B cell (primary cell): ENCODE results near the gene DNAH8. TPM values are rescaled to one million over a fixed set of nuclear protein-coding genes. Genes with fewer than 3 reads are reported as not detected.

Experiments
- ATAC-seq: fragments of 200-7000 bp; cut with Tn5 transposase; one replicate; pipeline ENCODE4 v1.10.0; 2021; ENCODE audit warnings: low read depth, mild to moderate bottlenecking, moderate number of reproducible peaks, moderate library complexity
- CTCF ChIA-PET: fragments of 350-600 bp; sonication (Branson Sonifier 250); formaldehyde crosslinking; loops from one replicate; lab custom pipeline; 2021; ENCODE audit warnings: antibody characterized with exemption, inconsistent platforms; lab: Charles Lee
- POLR2A ChIA-PET: fragments of 350-600 bp; sonication (Branson Sonifier 250); formaldehyde crosslinking; loops from one replicate; lab custom pipeline; 2021; ENCODE audit warnings: antibody characterized with exemption; lab: Charles Lee
- DNase-seq: peaks from one replicate; pipeline ENCODE4 v3.0.0; 2013
- H2AFZ ChIP-seq: 2 replicates; pipeline ENCODE4 v1.6.1; 2012; ENCODE audit warnings: mild to moderate bottlenecking, low read depth, low read length; ENCODE audit not compliant: insufficient read depth, poor library complexity, severe bottlenecking
- H3K27ac ChIP-seq, 2 donors: 1 replicate in 1 of 2; 2 replicates in 1 of 2; pipeline ENCODE4 v1.5.1; 2012 to 2013; ENCODE audit warnings: low read length in 2 of 2, mild to moderate bottlenecking in 2 of 2, moderate library complexity in 1 of 2
- H3K27me3 ChIP-seq, 4 experiments: fragments of 200-600 bp in 1 of 4; sonication (generic) in 1 of 4; replicated peaks in 1 of 4; 1 replicate in 2 of 4; 2 replicates in 2 of 4; pipeline versions ENCODE4 v1.6.1 to v1.7.0; 2013 to 2016; ENCODE audit warnings: low read length in 3 of 4, mild to moderate bottlenecking in 2 of 4, mixed read lengths in 1 of 4, moderate library complexity in 1 of 4; ENCODE audit not compliant: insufficient read depth in 4 of 4, control insufficient read depth in 3 of 4; ENCODE audit errors: control extremely low read depth in 1 of 4
- H3K36me3 ChIP-seq, 2 experiments: replicated peaks in 1 of 2; 1 replicate in 1 of 2; 2 replicates in 1 of 2; pipeline versions ENCODE4 v1.6.1 to v1.7.1; 2013; ENCODE audit warnings: low read length in 1 of 2; ENCODE audit not compliant: insufficient read depth in 2 of 2, control insufficient read depth in 1 of 2; ENCODE audit errors: control extremely low read depth in 1 of 2, extremely low read depth in 1 of 2
- H3K4me1 ChIP-seq, 2 donors: fragments of 200-600 bp in 1 of 2; sonication (generic) in 1 of 2; 1 replicate in 1 of 2; 2 replicates in 1 of 2; pipeline versions ENCODE4 v1.5.1 to v1.6.1; 2013 to 2017; ENCODE audit warnings: low read length in 2 of 2; ENCODE audit not compliant: control insufficient read depth in 2 of 2, insufficient read depth in 2 of 2
- H3K4me2 ChIP-seq: replicated peaks from 2 replicates; pipeline ENCODE3; 2012; ENCODE audit warnings: mild to moderate bottlenecking, low read depth, low read length; ENCODE audit not compliant: poor library complexity, severe bottlenecking
- H3K4me3 ChIP-seq, 5 experiments: fragments of 200-600 bp in 1 of 5; sonication (generic) in 1 of 5; 1 replicate in 3 of 5; 2 replicates in 2 of 5; pipeline versions ENCODE4 v1.5.1 to v1.7.0; 2011 to 2016; ENCODE audit warnings: low read length in 4 of 5, mild to moderate bottlenecking in 4 of 5, low read depth in 2 of 5, control low read depth in 1 of 5, moderate library complexity in 1 of 5; ENCODE audit not compliant: insufficient read depth in 1 of 5; ENCODE audit errors: control extremely low read depth in 1 of 5, extremely low read depth in 1 of 5
- H3K79me2 ChIP-seq: fragments of 200-600 bp; sonication (generic); one replicate; pipeline ENCODE4 v1.6.0; 2016; ENCODE audit warnings: low read length; ENCODE audit not compliant: control insufficient read depth, insufficient read depth
- H3K9ac ChIP-seq: fragments of 200-600 bp; sonication (generic); 2 replicates; pipeline ENCODE4 v1.6.1; 2017; ENCODE audit warnings: mild to moderate bottlenecking, low read length, moderate library complexity
- H3K9me3 ChIP-seq, 3 donors: one replicate each; pipeline versions ENCODE4 v1.6.1 to v1.7.1; 2013; ENCODE audit warnings: low read length in 2 of 3; ENCODE audit not compliant: control insufficient read depth in 2 of 3, insufficient read depth in 1 of 3; ENCODE audit errors: control extremely low read depth in 1 of 3
- H4K20me1 ChIP-seq: 2 replicates; pipeline ENCODE4 v1.6.0; 2012; ENCODE audit warnings: mild to moderate bottlenecking, low read length; ENCODE audit not compliant: insufficient read depth, control insufficient read depth, poor library complexity, severe bottlenecking
- H3K27ac Mint-ChIP-seq: one replicate; pipeline ENCODE4 v1.8.0; 2021; ENCODE audit warnings: mixed read lengths
- H3K27me3 Mint-ChIP-seq: one replicate; pipeline ENCODE4 v1.8.0; 2021; ENCODE audit warnings: mixed read lengths
- H3K4me1 Mint-ChIP-seq: one replicate; pipeline ENCODE4 v1.8.0; 2021; ENCODE audit warnings: mixed read lengths
- H3K4me3 Mint-ChIP-seq: one replicate; pipeline ENCODE4 v1.8.0; 2021; ENCODE audit warnings: mixed read lengths
- H3K9me3 Mint-ChIP-seq: one replicate; pipeline ENCODE4 v1.8.0; 2022; ENCODE audit warnings: mixed read lengths; ENCODE audit not compliant: insufficient read depth
- CTCF ChIP-seq: fragments of 200-600 bp; IDR thresholded peaks from one replicate; pipeline ENCODE4 v1.8.0; 2022; ENCODE audit warnings: antibody characterized with exemption, mild to moderate bottlenecking
- EZH2 ChIP-seq: IDR thresholded peaks from 2 replicates; pipeline ENCODE4 v1.6.1; 2012; ENCODE audit warnings: borderline replicate concordance, low read depth, mild to moderate bottlenecking, moderate library complexity, low read length; ENCODE audit not compliant: insufficient read depth, poor library complexity, severe bottlenecking
- WGBS: methylation state at CpG from one replicate; pipeline ENCODE4 v1.1.5; 2013; ENCODE audit warnings: missing lambda C conversion rate; ENCODE audit not compliant: insufficient coverage; 5-methylcytosine and 5-hydroxymethylcytosine counted together
- intact Hi-C: fragments of 100-400 bp; cut with micrococcal nuclease; formaldehyde crosslinking; loops from one replicate; pipeline ENCODE4 v1.10.0; 2022
- polyA plus RNA-seq: library from polyadenylated mRNA; depleted of rRNA; stranded (reverse); fragments of >200 nt; gene quantifications from 2 replicates; pipeline ENCODE4 v1.2.3, GENCODE V29; 2012
- total RNA-seq, 2 donors: library from RNA; stranded (reverse); fragments of 120-200 nt in 1 of 2; gene quantifications; 1 replicate in 1 of 2; 2 replicates in 1 of 2; pipeline versions ENCODE4 v1.2.3 to v1.2.4, GENCODE V29; 2013 to 2022

The DNAH8 gene
- total and polyA plus RNA-seq, 2 donors (not counting 1 experiment from before 2014, with no cell fraction given), result 0.69 to 1.1 TPM

DNA sequence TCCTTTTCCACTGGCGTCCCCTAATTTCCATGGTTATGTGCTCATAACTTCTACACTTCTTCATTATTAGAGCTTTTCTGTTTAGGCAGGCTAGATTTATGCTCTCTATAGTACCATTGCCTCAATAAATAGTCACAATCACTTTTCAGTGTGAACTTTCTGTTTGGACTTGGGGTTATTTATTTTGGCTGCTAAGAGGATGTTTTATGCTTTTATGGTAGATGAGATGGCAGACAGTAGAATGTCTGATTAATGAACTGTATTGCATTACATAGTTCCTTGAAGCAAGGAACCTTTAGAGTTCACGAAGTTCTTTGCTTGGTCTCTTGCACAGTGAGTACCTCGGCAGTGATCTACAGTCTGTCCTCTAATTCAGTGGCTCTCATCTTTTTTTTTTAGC is 6.9 kb downstream of the DNAH8 start:
- Histone ChIP-seq H3K36me3 (no peaks in the 10 kb centered on the region), H3K9me3 (peaks cover 0 to 6% (median 5%) of the 10 kb centered on the region in 3 donors), H4K20me1 (no peaks in the 10 kb centered on the region), H3K9ac (no peak overlapping the region), H2AFZ (no peak overlapping the region), H3K27ac (no peak overlapping the region), H3K4me1 (no peaks in the 10 kb centered on the region), H3K4me2 (no peak overlapping the region), H3K79me2 (no peaks in the 10 kb centered on the region), H3K4me3 (no peak overlapping the region), H3K27me3 (peaks cover 0 to 17% (median 14%) of the 10 kb centered on the region in 4 experiments)
- no peak overlapping the region for H3K27ac Mint-ChIP-seq
- TF ChIP-seq CTCF (no peak), EZH2 (no peak)
- no peak overlapping the region for H3K4me3 Mint-ChIP-seq
- ChIA-PET POLR2A (interaction anchor here (0.7 kb wide), 1 partner anchor 469 kb away, joined by 3 read pairs; no protein-coding TSS in a partner anchor), CTCF (no interaction called here)
- H3K27me3 Mint-ChIP-seq, result peaks cover 33% of the 10 kb centered on the region
- no CpG with 5 or more reads among the region's 3 CpGs for WGBS
- intact Hi-C loops, result no loop called here
- no peaks in the 10 kb centered on the region for H3K9me3 Mint-ChIP-seq
- ATAC-seq, result no peak
- H3K4me1 Mint-ChIP-seq, result no peaks in the 10 kb centered on the region
- DNase-seq, result no peak

GRCh38 chr6:38722727-38723334 is 7.7 kb downstream of the DNAH8 start:
- no peaks in the 10 kb centered on the region for H3K4me1 Mint-ChIP-seq
- H3K27ac ChIP-seq, result no peak overlapping the region
- H3K9me3 ChIP-seq, result peaks cover 0 to 6% (median 3%) of the 10 kb centered on the region in 3 donors
- no peaks in the 10 kb centered on the region for H3K4me1 ChIP-seq
- H3K27me3 Mint-ChIP-seq, result peaks cover 32% of the 10 kb centered on the region
- no peak overlapping the region for H3K9ac ChIP-seq
- H3K36me3 ChIP-seq, result no peaks in the 10 kb centered on the region
- H3K27me3 ChIP-seq, result peaks cover 0 to 16% (median 14%) of the 10 kb centered on the region in 4 experiments
- no peaks in the 10 kb centered on the region for H3K79me2 ChIP-seq
- no peak for TF ChIP-seq EZH2
- TF ChIP-seq CTCF, result no peak
- H4K20me1 ChIP-seq, result no peaks in the 10 kb centered on the region
- no peaks in the 10 kb centered on the region for H3K9me3 Mint-ChIP-seq
- no peak overlapping the region for H3K4me3 ChIP-seq
- intact Hi-C loops, result no loop called here
- 97% methylated on average over 21 of the region's 26 CpGs for WGBS
- DNase-seq (no peak), ATAC-seq (no peak)
- no peak overlapping the region for H3K4me3 Mint-ChIP-seq
- H3K27ac Mint-ChIP-seq, result no peak overlapping the region
- POLR2A ChIA-PET, result interaction anchor here (0.7 kb wide), 1 partner anchor 468 kb away, joined by 3 read pairs; no protein-coding TSS in a partner anchor
- H3K4me2 ChIP-seq, result no peak overlapping the region
- CTCF ChIA-PET, result no interaction called here
- no peak overlapping the region for H2AFZ ChIP-seq
